T-cell (primary cell): ENCODE results near the gene TUB. TPM values are rescaled to one million over a fixed set of nuclear protein-coding genes. Genes with fewer than 3 reads are reported as not detected.

Experiments used
- ATAC-seq, 4 experiments: fragments of 200-7000 bp in 3 of 4; fragments of 150-1000 bp in 1 of 4; cut with Tn5 transposase; replicated peaks in 1 of 4; 1 replicate in 3 of 4; 2 replicates in 1 of 4; pipeline ENCODE4 v1.10.0; 2021; ENCODE audit warnings: moderate library complexity in 3 of 4, mild to moderate bottlenecking in 2 of 4, moderate number of reproducible peaks in 1 of 4
- CTCF ChIA-PET, 2 donors: fragments of 300-600 bp; sonication (Branson Sonifier 250); formaldehyde crosslinking; loops; one replicate each; lab custom pipeline; 2022; ENCODE audit warnings: antibody characterized with exemption in 2 of 2; lab: Charles Lee
- POLR2A ChIA-PET, 2 donors: fragments of 300-600 bp; sonication (Branson Sonifier 250); formaldehyde crosslinking; loops; one replicate each; lab custom pipeline; 2022; ENCODE audit warnings: antibody characterized with exemption in 2 of 2; lab: Charles Lee
- DNase-seq, 35 experiments: peaks; one replicate each; pipeline versions ENCODE4 v3.0.0 to v3.0.0-alpha.2; 2013 to 2023
- H3K27ac ChIP-seq: one replicate; pipeline ENCODE4 v1.5.1; 2013; ENCODE audit warnings: low read length
- H3K27me3 ChIP-seq, 2 experiments: replicated peaks in 1 of 2; 1 replicate in 1 of 2; 2 replicates in 1 of 2; pipeline versions ENCODE4 v1.6.1 to v1.7.0; 2013; ENCODE audit warnings: low read length in 1 of 2, mixed read lengths in 1 of 2; ENCODE audit not compliant: control insufficient read depth in 2 of 2, insufficient read depth in 2 of 2; ENCODE audit errors: extremely low read depth in 1 of 2
- H3K36me3 ChIP-seq, 2 donors: 1 replicate in 1 of 2; 2 replicates in 1 of 2; pipeline versions ENCODE4 v1.6.1 to v1.7.0; 2013; ENCODE audit warnings: low read length in 1 of 2; ENCODE audit not compliant: control insufficient read depth in 2 of 2, insufficient read depth in 1 of 2; ENCODE audit errors: extremely low read depth in 1 of 2
- H3K4me1 ChIP-seq, 2 experiments: 1 replicate in 1 of 2; 2 replicates in 1 of 2; pipeline versions ENCODE4 v1.6.1 to v1.7.0; 2013; ENCODE audit warnings: low read length in 2 of 2, mixed read lengths in 1 of 2; ENCODE audit not compliant: insufficient read depth in 2 of 2, control insufficient read depth in 1 of 2; ENCODE audit errors: extremely low read depth in 1 of 2
- H3K4me3 ChIP-seq, 2 donors: 1 replicate in 1 of 2; 2 replicates in 1 of 2; pipeline versions ENCODE4 v1.5.1 to v1.7.0; 2013; ENCODE audit warnings: mild to moderate bottlenecking in 2 of 2, low read length in 1 of 2, moderate library complexity in 1 of 2; ENCODE audit not compliant: control insufficient read depth in 1 of 2; ENCODE audit errors: extremely low read depth in 1 of 2
- H3K9me3 ChIP-seq: 2 replicates; pipeline ENCODE4 v1.7.0; 2013
- H3K27ac Mint-ChIP-seq, 2 donors: one replicate each; pipeline ENCODE4 v1.8.0; 2020 to 2021; ENCODE audit warnings: mild to moderate bottlenecking in 2 of 2, mixed read lengths in 2 of 2
- H3K27me3 Mint-ChIP-seq, 2 donors: one replicate each; pipeline ENCODE4 v1.8.0; 2021 to 2022; ENCODE audit warnings: mixed read lengths in 2 of 2
- H3K36me3 Mint-ChIP-seq: one replicate; pipeline ENCODE4 v1.8.0; 2021; ENCODE audit warnings: mixed read lengths
- H3K4me1 Mint-ChIP-seq, 3 donors: one replicate each; pipeline ENCODE4 v1.8.0; 2020 to 2022; ENCODE audit warnings: mixed read lengths in 3 of 3, mild to moderate bottlenecking in 1 of 3
- H3K4me3 Mint-ChIP-seq, 3 donors: one replicate each; pipeline ENCODE4 v1.8.0; 2020 to 2022; ENCODE audit warnings: mild to moderate bottlenecking in 3 of 3, mixed read lengths in 3 of 3, moderate library complexity in 3 of 3
- H3K9me3 Mint-ChIP-seq, 3 donors: one replicate each; pipeline ENCODE4 v1.8.0; 2020 to 2022; ENCODE audit warnings: mixed read lengths in 3 of 3
- WGBS: methylation state at CpG from one replicate; pipeline ENCODE4 v1.1.5; 2013; ENCODE audit warnings: missing lambda C conversion rate; ENCODE audit not compliant: insufficient coverage; 5-methylcytosine and 5-hydroxymethylcytosine counted together
- total RNA-seq, 35 experiments: library from RNA in 6 of 35; stranded (reverse) in 6 of 35; fragments of 120-200 nt in 1 of 35; gene quantifications; one replicate each; pipeline versions ENCODE4 v1.2.1 to v1.2.4 and lab custom pipeline; 2013 to 2026

The TUB gene
- total RNA-seq, 5 donors from 2014 or later (not counting 1 experiment from before 2014, with no cell fraction given) = 0.05 to 0.33 (median 0.19) TPM

GRCh38 chr11:8086571-8086970 is 5.6 kb downstream of the TUB start:
- 78% methylated on average over 4 of the region's 7 CpGs for WGBS
- DNase-seq = no peak

GRCh38 chr11:8087185-8087584 is 6.2 kb downstream of the TUB start:
- H3K9me3 Mint-ChIP-seq = no peaks in the 10 kb centered on the region
- Histone ChIP-seq H3K36me3 (no peaks in the 10 kb centered on the region), H3K9me3 (no peaks in the 10 kb centered on the region), H3K27me3 (peaks cover 0 to 49% of the 10 kb centered on the region in 2 experiments), H3K4me3 (no peak overlapping the region), H3K27ac (no peak overlapping the region), H3K4me1 (peaks cover 0 to 1% of the 10 kb centered on the region in 2 experiments)
- ChIA-PET POLR2A (no interaction called here), CTCF (interaction anchor here in 1 of 2 donors (0.6 to 1.1 kb wide), 2 partner anchors 11 to 12 kb away, joined by 4 to 6 read pairs; no protein-coding TSS in a partner anchor)
- H3K4me1 Mint-ChIP-seq = peaks cover 0 to 3% (median 0%) of the 10 kb centered on the region in 3 donors
- H3K36me3 Mint-ChIP-seq = no peaks in the 10 kb centered on the region
- peaks cover 34 to 44% of the 10 kb centered on the region in 2 donors for H3K27me3 Mint-ChIP-seq
- no peak overlapping the region for H3K4me3 Mint-ChIP-seq
- no peak for DNase-seq
- no peak overlapping the region for H3K27ac Mint-ChIP-seq
- ATAC-seq = no peak
- WGBS = 79% methylated on average over 4 of the region's 4 CpGs

More at GRCh38 chr11:8086571-8086970, 5.6 kb downstream of the TUB start:
- ATAC-seq = no peak
- H3K4me1 Mint-ChIP-seq = peaks cover 0 to 8% (median 5%) of the 10 kb centered on the region in 3 donors
- H3K27me3 Mint-ChIP-seq = peaks cover 39 to 50% of the 10 kb centered on the region in 2 donors
- no peaks in the 10 kb centered on the region for H3K9me3 ChIP-seq
- ChIA-PET CTCF (interaction anchor here in 1 of 2 donors (0.6 kb wide), 1 partner anchor 1684 kb away, joined by 3 read pairs; no protein-coding TSS in a partner anchor), POLR2A (no interaction called here)
- no peak overlapping the region for H3K27ac ChIP-seq
- H3K27ac Mint-ChIP-seq = no peak overlapping the region
- no peak overlapping the region for H3K4me3 ChIP-seq
- no peaks in the 10 kb centered on the region for H3K36me3 ChIP-seq
- H3K4me3 Mint-ChIP-seq = no peak overlapping the region
- H3K9me3 Mint-ChIP-seq = no peaks in the 10 kb centered on the region
- peaks cover 0 to 55% of the 10 kb centered on the region in 2 experiments for H3K27me3 ChIP-seq
- peaks cover 0 to 3% of the 10 kb centered on the region in 2 experiments for H3K4me1 ChIP-seq
- H3K36me3 Mint-ChIP-seq = no peaks in the 10 kb centered on the region

DNA sequence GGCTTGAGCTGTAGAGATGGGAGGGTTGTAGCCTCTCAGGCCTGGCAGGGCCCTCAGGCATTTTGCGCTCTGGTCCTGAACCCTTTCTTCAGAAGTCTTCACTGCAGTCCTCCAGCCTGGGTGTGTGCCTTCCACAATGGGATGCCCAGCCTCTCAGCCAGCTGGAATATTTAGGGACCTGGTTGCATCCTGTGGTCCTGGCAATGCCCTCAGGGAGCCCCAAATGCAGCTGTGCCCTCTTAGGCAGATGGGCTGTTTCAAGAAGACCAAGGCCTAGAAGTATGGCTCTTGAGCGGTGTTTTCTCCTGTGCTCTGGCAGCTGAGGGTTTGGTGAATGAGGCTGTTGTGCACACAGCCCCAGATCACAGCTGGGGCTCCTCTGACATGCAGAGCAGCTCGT is 6.7 kb downstream of the TUB start:
- DNase-seq (no peak), ATAC-seq (no peak)
- Mint-ChIP-seq H3K4me3 (no peak overlapping the region), H3K9me3 (no peaks in the 10 kb centered on the region), H3K36me3 (no peaks in the 10 kb centered on the region), H3K4me1 (peaks cover 0 to 3% (median 2%) of the 10 kb centered on the region in 3 donors), H3K27me3 (peaks cover 28 to 39% of the 10 kb centered on the region in 2 donors), H3K27ac (no peak overlapping the region)
- POLR2A ChIA-PET = no interaction called here
- no peak overlapping the region for H3K27ac ChIP-seq
- H3K4me1 ChIP-seq = peaks cover 0 to 6% of the 10 kb centered on the region in 2 experiments
- H3K4me3 ChIP-seq = no peak overlapping the region
- WGBS = 100% methylated on average over 2 of the region's 3 CpGs
- H3K27me3 ChIP-seq = peaks cover 0 to 43% of the 10 kb centered on the region in 2 experiments
- CTCF ChIA-PET = interaction anchor here (0.6 to 1.1 kb wide), 3 partner anchors 10 to 81 kb away, joined by 3 to 6 read pairs (median 4); no protein-coding TSS in a partner anchor
- H3K9me3 ChIP-seq = no peaks in the 10 kb centered on the region
- H3K36me3 ChIP-seq = no peaks in the 10 kb centered on the region

GRCh38 chr11:8089791-8090510 is 8.9 kb downstream of the TUB start:
- ChIA-PET CTCF (interaction anchor here in 1 of 2 donors (0.9 to 1.8 kb wide), 3 partner anchors 57 to 103 kb away, joined by 3 to 6 read pairs (median 3); partner anchors contain the start of gene EIF3F), POLR2A (no interaction called here)
- H3K9me3 Mint-ChIP-seq = no peaks in the 10 kb centered on the region
- H3K4me1 Mint-ChIP-seq = peaks cover 0 to 5% (median 4%) of the 10 kb centered on the region in 3 donors
- H3K4me3 Mint-ChIP-seq = no peak overlapping the region
- peaks cover 0 to 6% of the 10 kb centered on the region in 2 experiments for H3K4me1 ChIP-seq
- no peaks in the 10 kb centered on the region for H3K9me3 ChIP-seq
- no peak for ATAC-seq
- no peaks in the 10 kb centered on the region for H3K36me3 Mint-ChIP-seq
- H3K27ac Mint-ChIP-seq = no peak overlapping the region
- H3K4me3 ChIP-seq = no peak overlapping the region
- DNase-seq = no peak
- H3K27me3 ChIP-seq = peaks cover 0 to 23% of the 10 kb centered on the region in 2 experiments
- H3K27ac ChIP-seq = no peak overlapping the region
- H3K36me3 ChIP-seq = no peaks in the 10 kb centered on the region
- peaks cover 18 to 19% of the 10 kb centered on the region in 2 donors for H3K27me3 Mint-ChIP-seq
- WGBS = 76% methylated on average over 15 of the region's 17 CpGs

GRCh38 chr11:8090756-8091155 is 9.7 kb downstream of the TUB start:
- 40% methylated on average over 5 of the region's 5 CpGs for WGBS
- POLR2A ChIA-PET = no interaction called here
- Histone ChIP-seq H3K4me1 (peaks cover 0 to 6% of the 10 kb centered on the region in 2 experiments), H3K36me3 (no peaks in the 10 kb centered on the region), H3K27ac (no peak overlapping the region), H3K4me3 (no peak overlapping the region), H3K9me3 (no peaks in the 10 kb centered on the region), H3K27me3 (peaks cover 0 to 16% of the 10 kb centered on the region in 2 experiments)
- CTCF ChIA-PET = interaction anchor here (0.8 to 1.8 kb wide), 6 partner anchors 9 to 104 kb away, joined by 3 to 6 read pairs (median 3); partner anchors contain the start of gene EIF3F (in 1 of the 2)
- Mint-ChIP-seq H3K9me3 (no peaks in the 10 kb centered on the region), H3K4me3 (no peak overlapping the region), H3K36me3 (no peaks in the 10 kb centered on the region), H3K27me3 (peaks cover 12% of the 10 kb centered on the region in 2 donors), H3K4me1 (peaks cover 0 to 5% (median 4%) of the 10 kb centered on the region in 3 donors), H3K27ac (no peak overlapping the region)
- DNase-seq (peak in 4 of 35 experiments; percentile 8 to 34 (median 10)), ATAC-seq (no peak)

GRCh38 chr11:8091721-8092120 is 10.7 kb downstream of the TUB start:
- no peaks in the 10 kb centered on the region for H3K36me3 Mint-ChIP-seq
- no peak overlapping the region for H3K4me3 Mint-ChIP-seq
- peaks cover 2 to 3% of the 10 kb centered on the region in 2 donors for H3K27me3 Mint-ChIP-seq
- CTCF ChIA-PET = interaction anchor here (0.6 to 1.8 kb wide), 2 partner anchors 105 to 126 kb away, joined by 3 read pairs; partner anchors contain the start of gene EIF3F (in 1 of the 2)
- DNase-seq (no peak), ATAC-seq (no peak)
- Histone ChIP-seq H3K4me3 (no peak overlapping the region), H3K27me3 (peaks cover 0 to 16% of the 10 kb centered on the region in 2 experiments), H3K4me1 (peaks cover 0 to 6% of the 10 kb centered on the region in 2 experiments), H3K9me3 (no peaks in the 10 kb centered on the region), H3K36me3 (no peaks in the 10 kb centered on the region), H3K27ac (no peak overlapping the region)
- no peak overlapping the region for H3K27ac Mint-ChIP-seq
- POLR2A ChIA-PET = no interaction called here
- peaks cover 0 to 5% (median 4%) of the 10 kb centered on the region in 3 donors for H3K4me1 Mint-ChIP-seq
- 90% methylated on average over 5 of the region's 5 CpGs for WGBS
- no peaks in the 10 kb centered on the region for H3K9me3 Mint-ChIP-seq
